Mucosa of stomach (tissue), 1 donor: ENCODE results near the gene ADD2.
"Not testable (repeated sequence)": the region's sequence is repeated elsewhere in the genome, so short reads cannot be mapped to it uniquely, and the experiment has no call there.

Experiments
- H3K27me3 ChIP-seq: one replicate; pipeline ENCODE4 v1.7.0; 2013; ENCODE audit warnings: mild to moderate bottlenecking, low read length; ENCODE audit not compliant: control insufficient read depth, insufficient read depth
- H3K36me3 ChIP-seq: one replicate; pipeline ENCODE4 v1.7.0; 2013; ENCODE audit warnings: low read length; ENCODE audit not compliant: control insufficient read depth, insufficient read depth
- H3K4me1 ChIP-seq: one replicate; pipeline ENCODE4 v1.7.0; 2013; ENCODE audit warnings: mild to moderate bottlenecking, low read length; ENCODE audit not compliant: control insufficient read depth, insufficient read depth
- H3K4me3 ChIP-seq: one replicate; pipeline ENCODE4 v1.7.0; 2013; ENCODE audit warnings: low read length
- H3K9ac ChIP-seq: one replicate; pipeline ENCODE4 v1.7.0; 2013; ENCODE audit warnings: mild to moderate bottlenecking, low read length, moderate library complexity
- H3K9me3 ChIP-seq: one replicate; pipeline ENCODE4 v1.7.0; 2013; ENCODE audit warnings: mild to moderate bottlenecking, low read length, moderate library complexity; ENCODE audit not compliant: control insufficient read depth
- donor health status: Pancreatic carcinoma.

ADD2 gene

GRCh38 chr2:70627211-70627898 is 140.6 kb downstream of the ADD2 start:
- Histone ChIP-seq H3K9me3 (no peaks in the 10 kb centered on the region), H3K9ac (no peak overlapping the region), H3K27me3 (no peaks in the 10 kb centered on the region), H3K4me1 (peaks cover 5% of the 10 kb centered on the region), H3K36me3 (no peaks in the 10 kb centered on the region), H3K4me3 (no peak overlapping the region)

DNA sequence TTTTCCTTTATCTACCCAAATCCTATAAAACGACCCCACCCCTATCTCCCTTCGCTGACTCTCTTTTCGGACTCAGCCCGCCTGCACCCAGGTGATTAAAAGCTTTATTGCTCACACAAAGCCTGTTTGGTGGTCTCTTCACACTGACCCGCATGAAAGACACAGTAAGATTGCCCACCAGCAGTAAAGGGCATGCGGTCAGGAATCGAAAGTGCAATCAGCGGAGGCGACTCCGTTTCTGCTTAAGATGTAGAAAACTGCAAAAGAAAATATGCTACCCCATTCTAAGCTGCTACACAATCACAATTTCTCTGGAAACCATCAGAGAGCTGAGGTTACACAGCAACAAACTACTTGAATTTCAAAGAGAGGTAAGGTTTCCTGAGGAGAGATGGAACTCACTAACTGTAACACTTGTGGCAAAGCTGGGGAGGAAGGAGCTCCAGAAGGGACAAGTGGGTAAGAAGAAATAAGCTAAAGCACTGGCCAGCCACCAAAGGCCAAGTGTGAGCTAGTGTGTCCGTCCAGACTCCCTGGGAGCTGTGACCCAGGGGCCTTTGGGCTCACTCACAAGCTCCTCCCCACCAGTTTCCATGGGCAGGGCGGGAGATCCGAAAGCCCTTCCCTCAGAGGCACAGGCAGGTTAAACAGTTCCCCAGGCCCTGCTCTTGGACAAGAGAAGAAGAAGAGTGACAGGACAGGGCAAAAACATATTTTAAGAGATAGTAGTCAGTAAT is 141.6 kb downstream of the ADD2 start:
- Histone ChIP-seq H3K9me3 (no peaks in the 10 kb centered on the region), H3K4me3 (no peak overlapping the region), H3K9ac (no peak overlapping the region), H3K27me3 (no peaks in the 10 kb centered on the region), H3K4me1 (peaks cover 5% of the 10 kb centered on the region), H3K36me3 (no peaks in the 10 kb centered on the region)

- not testable (repeated sequence) for H3K4me3 ChIP-seq, H3K9ac ChIP-seq, H3K9me3 ChIP-seq
These were observed 146.5 kb downstream of the ADD2 start for GRCh38 chr2:70621536-70621935.

GRCh38 chr2:70620020-70620419 is 148.0 kb downstream of the ADD2 start:
- no peaks in the 10 kb centered on the region for H3K9me3 ChIP-seq
- H3K36me3 ChIP-seq, result no peaks in the 10 kb centered on the region
- no peak overlapping the region for H3K4me3 ChIP-seq
- no peak overlapping the region for H3K9ac ChIP-seq
- no peaks in the 10 kb centered on the region for H3K27me3 ChIP-seq
- H3K4me1 ChIP-seq, result peaks cover 6% of the 10 kb centered on the region

More at GRCh38 chr2:70621536-70621935, 146.5 kb downstream of the ADD2 start:
- not testable (repeated sequence) for H3K36me3 ChIP-seq, H3K4me1 ChIP-seq, H3K27me3 ChIP-seq

DNA sequence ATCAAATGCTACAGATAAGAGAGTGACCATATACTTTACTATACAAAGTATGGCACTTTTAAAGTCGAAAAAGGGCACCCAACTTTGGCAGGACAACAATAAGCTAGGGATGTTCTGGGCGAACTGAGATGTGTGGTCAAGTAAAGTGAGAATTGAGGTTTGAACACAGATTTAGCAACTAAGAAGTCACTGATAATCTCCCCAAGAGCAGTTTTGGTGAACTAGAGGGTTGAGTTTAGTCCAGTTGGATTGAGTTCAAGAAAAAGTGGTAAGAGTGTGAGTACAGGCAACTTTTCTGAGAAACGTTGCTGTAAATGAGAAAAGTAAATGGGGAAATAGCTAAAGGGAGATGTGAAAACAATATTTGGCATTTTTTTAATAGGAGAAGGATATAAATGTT is 148.8 kb downstream of the ADD2 start:
- Histone ChIP-seq H3K36me3 (no peaks in the 10 kb centered on the region), H3K27me3 (no peaks in the 10 kb centered on the region), H3K4me1 (peaks cover 6% of the 10 kb centered on the region), H3K9ac (no peak overlapping the region), H3K4me3 (no peak overlapping the region), H3K9me3 (no peaks in the 10 kb centered on the region)

GRCh38 chr2:70616168-70616694 is 151.8 kb downstream of the ADD2 start:
- no peaks in the 10 kb centered on the region for H3K36me3 ChIP-seq
- H3K4me1 ChIP-seq, result peaks cover 6% of the 10 kb centered on the region
- no peaks in the 10 kb centered on the region for H3K9me3 ChIP-seq
- no peak overlapping the region for H3K4me3 ChIP-seq
- H3K9ac ChIP-seq, result no peak overlapping the region
- H3K27me3 ChIP-seq, result no peaks in the 10 kb centered on the region

DNA sequence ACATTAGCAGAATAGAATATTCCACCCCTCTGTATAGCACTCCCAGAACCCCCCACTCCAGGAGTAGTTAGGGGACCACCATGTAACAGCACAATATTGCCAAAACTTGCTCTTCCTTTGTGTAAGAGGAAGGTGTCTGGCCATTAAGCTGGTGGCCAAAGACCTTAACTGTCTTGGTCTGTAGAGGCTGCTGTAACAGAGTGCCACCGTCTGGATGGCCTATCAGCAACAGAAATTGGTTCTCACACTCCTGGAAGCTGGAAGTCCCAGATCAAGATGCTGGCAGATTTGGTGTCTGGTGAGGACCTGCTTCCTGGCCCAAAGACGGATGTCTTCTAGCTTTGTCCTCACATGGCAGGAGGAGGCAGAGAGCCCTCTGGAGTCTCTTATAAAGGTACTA is 152.8 kb downstream of the ADD2 start:
- no peak overlapping the region for H3K4me3 ChIP-seq
- H3K9me3 ChIP-seq, result no peaks in the 10 kb centered on the region
- peaks cover 6% of the 10 kb centered on the region for H3K4me1 ChIP-seq
- H3K27me3 ChIP-seq, result no peaks in the 10 kb centered on the region
- no peak overlapping the region for H3K9ac ChIP-seq
- H3K36me3 ChIP-seq, result no peaks in the 10 kb centered on the region

- H3K36me3 ChIP-seq, result no peaks in the 10 kb centered on the region
- no peaks in the 10 kb centered on the region for H3K27me3 ChIP-seq
- H3K9me3 ChIP-seq, result no peaks in the 10 kb centered on the region
- peaks cover 6% of the 10 kb centered on the region for H3K4me1 ChIP-seq
- H3K9ac ChIP-seq, result no peak overlapping the region
- H3K4me3 ChIP-seq, result no peak overlapping the region
These were observed 154.5 kb downstream of the ADD2 start for GRCh38 chr2:70613521-70613920.

DNA sequence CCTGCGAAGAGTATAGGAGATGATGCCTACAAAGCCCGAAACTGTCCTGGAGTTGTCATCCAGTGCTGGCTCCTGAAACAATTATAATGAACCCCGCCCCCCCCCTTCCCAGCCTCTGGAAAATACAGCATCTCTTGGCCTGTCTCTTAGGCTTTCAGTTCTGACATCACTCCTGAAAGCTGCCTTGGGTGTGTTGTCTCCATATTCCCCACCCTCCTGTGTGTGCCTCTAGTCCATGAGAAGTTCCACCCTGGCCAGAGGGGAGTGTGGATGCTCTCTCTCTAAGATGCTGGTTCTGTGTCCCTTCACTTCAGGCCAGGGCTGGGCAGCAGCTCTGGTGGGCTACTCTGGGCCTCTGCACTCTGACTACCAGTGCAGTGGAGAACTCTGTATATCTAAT is 155.4 kb downstream of the ADD2 start:
- Histone ChIP-seq H3K4me1 (peaks cover 5% of the 10 kb centered on the region), H3K9ac (no peak overlapping the region), H3K4me3 (no peak overlapping the region), H3K9me3 (no peaks in the 10 kb centered on the region), H3K36me3 (no peaks in the 10 kb centered on the region), H3K27me3 (no peaks in the 10 kb centered on the region)

- no peaks in the 10 kb centered on the region for H3K36me3 ChIP-seq
These were observed 159.6 kb downstream of the ADD2 start for GRCh38 chr2:70608373-70608772.

DNA sequence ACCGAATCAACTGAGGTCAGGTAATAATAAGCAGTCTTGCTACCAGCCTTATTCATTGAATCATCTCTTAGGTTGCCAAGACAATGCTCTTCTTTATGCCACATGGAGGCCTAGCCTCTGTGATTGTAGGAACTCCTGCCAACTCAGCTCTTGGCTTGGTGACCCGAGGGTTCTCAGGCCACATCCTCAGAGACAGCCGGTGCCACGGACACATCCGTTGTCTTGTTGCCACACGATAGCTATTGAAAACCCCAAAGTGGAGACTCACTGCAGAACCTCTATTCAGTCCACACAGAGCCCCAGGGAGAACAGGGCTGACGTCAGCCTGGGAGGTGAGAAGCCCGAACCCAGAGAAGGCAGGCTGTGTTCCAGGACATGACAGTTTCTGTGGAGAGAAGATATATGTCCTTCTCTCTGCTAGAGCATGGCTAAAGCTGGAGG is 160.9 kb downstream of the ADD2 start:
- no peaks in the 10 kb centered on the region for H3K4me1 ChIP-seq
- no peaks in the 10 kb centered on the region for H3K9me3 ChIP-seq
- H3K36me3 ChIP-seq, result no peaks in the 10 kb centered on the region
- no peak overlapping the region for H3K4me3 ChIP-seq
- H3K9ac ChIP-seq, result no peak overlapping the region
- no peaks in the 10 kb centered on the region for H3K27me3 ChIP-seq

More at GRCh38 chr2:70608373-70608772, 159.6 kb downstream of the ADD2 start:
- Histone ChIP-seq H3K4me3 (no peak overlapping the region), H3K9me3 (no peaks in the 10 kb centered on the region), H3K4me1 (no peaks in the 10 kb centered on the region), H3K27me3 (no peaks in the 10 kb centered on the region), H3K9ac (no peak overlapping the region)
